HG03064 (cell line): ENCODE data around the gene TRPM3.

Source experiments
- ATAC-seq: cut with Tn5 transposase; IDR thresholded peaks from one replicate; pipeline ENCODE4 v1.9.1; 2021; ENCODE audit warnings: low read depth; ENCODE audit not compliant: unreplicated experiment

The TRPM3 gene

GRCh38 chr9:70625078-70625477 is 496.3 kb downstream of the TRPM3 start:
- no peak for ATAC-seq

- no peak for ATAC-seq
Measured at GRCh38 chr9:70618784-70619183, 502.6 kb downstream of the TRPM3 start.

GRCh38 chr9:70617033-70617828 is 504.2 kb downstream of the TRPM3 start:
- no peak for ATAC-seq

GRCh38 chr9:70616228-70616990 is 505.0 kb downstream of the TRPM3 start:
- ATAC-seq: no peak

GRCh38 chr9:70615464-70616138 is 505.8 kb downstream of the TRPM3 start:
- ATAC-seq: no peak

- ATAC-seq: no peak
Measured at GRCh38 chr9:70614786-70615463, 506.5 kb downstream of the TRPM3 start.

GRCh38 chr9:70613024-70613768 is 508.2 kb downstream of the TRPM3 start:
- no peak for ATAC-seq

- no peak for ATAC-seq
Measured at GRCh38 chr9:70610287-70610644, 511.2 kb downstream of the TRPM3 start.

- no peak for ATAC-seq
Measured at GRCh38 chr9:70609542-70610286, 511.7 kb downstream of the TRPM3 start.

GRCh38 chr9:70609011-70609410 is 512.4 kb downstream of the TRPM3 start:
- ATAC-seq: no peak

- peak; percentile 70 for ATAC-seq
Measured at GRCh38 chr9:70607926-70608325, 513.5 kb downstream of the TRPM3 start.

- ATAC-seq: no peak
Measured at GRCh38 chr9:70607329-70607728, 514.1 kb downstream of the TRPM3 start.

GRCh38 chr9:70603020-70603411 is 518.4 kb downstream of the TRPM3 start:
- ATAC-seq: no peak

GRCh38 chr9:70602321-70603019 is 519.0 kb downstream of the TRPM3 start:
- no peak for ATAC-seq

GRCh38 chr9:70601000-70601951 is 520.1 kb downstream of the TRPM3 start:
- ATAC-seq: no peak

- no peak for ATAC-seq
Measured at GRCh38 chr9:70600506-70600905, 520.9 kb downstream of the TRPM3 start.

- no peak for ATAC-seq
Measured at GRCh38 chr9:70597886-70598285, 523.5 kb downstream of the TRPM3 start.

- ATAC-seq: no peak
Measured at GRCh38 chr9:70595211-70595610, 526.2 kb downstream of the TRPM3 start.
